ENCODE data around the gene DUSP7.
"Not testable (repeated sequence)": the region's sequence is repeated elsewhere in the genome, so short reads cannot be mapped to it uniquely, and the experiment has no call there.

DUSP7 gene

DNA sequence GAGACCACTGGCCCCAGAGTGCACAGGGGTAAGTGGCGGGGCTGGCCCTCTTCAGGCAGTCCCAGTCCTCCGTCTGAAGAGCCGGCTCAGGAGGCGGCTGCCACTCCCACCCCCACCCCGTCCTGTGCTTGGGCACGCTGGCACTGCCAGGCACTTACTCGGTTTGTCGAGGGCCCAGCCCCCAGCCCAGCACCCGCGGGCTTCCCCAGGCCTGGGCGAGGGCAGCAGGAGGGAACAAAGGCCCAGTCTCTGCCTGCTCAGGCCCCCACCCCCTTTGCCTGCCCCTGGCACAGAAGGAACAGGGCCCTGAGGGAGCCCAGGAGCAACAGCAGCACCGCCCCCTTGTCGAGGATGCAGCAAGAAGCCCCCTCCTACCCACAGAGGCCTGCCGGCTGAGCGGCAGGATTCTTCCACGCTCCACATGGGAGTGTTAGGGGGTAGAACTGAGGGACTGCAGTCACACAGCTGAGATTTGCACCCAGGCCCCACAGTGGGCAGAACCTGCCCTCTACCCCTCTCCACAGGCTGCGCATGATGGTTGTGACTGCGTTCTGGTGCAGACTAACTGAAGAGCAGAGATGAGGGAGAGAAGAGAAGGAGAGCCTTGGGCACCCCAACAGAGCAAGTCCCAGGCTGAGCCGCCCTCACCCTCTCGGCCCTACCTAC is 8.9 kb downstream of the DUSP7 start:
- DNase-seq (ENCODE audit: low spot score) = peak; percentile 42

- no peak for DNase-seq (ENCODE audit: low spot score)
Observed at GRCh38 chr3:52046902-52047239, 9.5 kb downstream of the DUSP7 start.

GRCh38 chr3:52046186-52046901 is 10.0 kb downstream of the DUSP7 start:
- DNase-seq (ENCODE audit: low spot score) = peak; percentile 99

DNA sequence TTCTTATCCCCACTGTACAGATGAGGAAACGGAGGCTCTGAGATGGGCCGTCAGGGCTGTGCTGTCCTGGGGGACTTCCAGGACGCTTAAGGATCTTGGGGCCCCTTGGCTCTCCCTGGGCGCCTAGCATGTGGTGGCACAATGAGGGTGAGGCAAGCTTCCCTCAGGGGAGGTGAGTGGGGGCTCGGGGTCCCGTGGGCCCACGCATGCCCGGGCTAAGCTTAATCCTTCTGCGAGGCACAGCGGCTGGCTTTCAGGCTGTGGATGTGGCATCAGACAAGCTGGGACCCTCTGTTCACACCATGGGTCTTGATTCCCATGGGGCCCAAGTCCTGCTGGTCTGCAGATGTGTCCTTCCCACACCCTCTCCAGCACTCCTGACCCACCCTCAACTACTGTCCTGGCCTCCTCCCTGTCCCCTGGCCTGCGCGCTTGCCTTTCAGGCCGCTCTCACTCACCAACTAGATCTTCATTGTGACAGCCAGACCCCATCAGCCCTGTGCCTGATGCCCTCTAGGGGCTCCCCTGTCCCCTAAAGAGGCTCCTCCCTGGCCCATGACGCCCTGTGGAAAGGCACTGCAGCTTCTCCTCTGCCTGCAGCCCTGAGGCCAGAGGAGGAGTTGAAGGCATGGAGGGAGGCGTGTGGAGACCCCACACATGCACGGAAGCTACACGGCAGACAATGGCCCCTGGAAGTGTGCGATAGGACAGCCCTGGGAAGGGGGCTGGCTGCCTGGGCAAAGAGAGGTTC is 11.3 kb downstream of the DUSP7 start:
- no peak for DNase-seq (ENCODE audit: low spot score)

- DNase-seq (ENCODE audit: low spot score) = no peak
Observed at GRCh38 chr3:52043750-52044149, 12.6 kb downstream of the DUSP7 start.

GRCh38 chr3:52043039-52043438 is 13.3 kb downstream of the DUSP7 start:
- DNase-seq (ENCODE audit: low spot score) = not testable (repeated sequence)

DNA sequence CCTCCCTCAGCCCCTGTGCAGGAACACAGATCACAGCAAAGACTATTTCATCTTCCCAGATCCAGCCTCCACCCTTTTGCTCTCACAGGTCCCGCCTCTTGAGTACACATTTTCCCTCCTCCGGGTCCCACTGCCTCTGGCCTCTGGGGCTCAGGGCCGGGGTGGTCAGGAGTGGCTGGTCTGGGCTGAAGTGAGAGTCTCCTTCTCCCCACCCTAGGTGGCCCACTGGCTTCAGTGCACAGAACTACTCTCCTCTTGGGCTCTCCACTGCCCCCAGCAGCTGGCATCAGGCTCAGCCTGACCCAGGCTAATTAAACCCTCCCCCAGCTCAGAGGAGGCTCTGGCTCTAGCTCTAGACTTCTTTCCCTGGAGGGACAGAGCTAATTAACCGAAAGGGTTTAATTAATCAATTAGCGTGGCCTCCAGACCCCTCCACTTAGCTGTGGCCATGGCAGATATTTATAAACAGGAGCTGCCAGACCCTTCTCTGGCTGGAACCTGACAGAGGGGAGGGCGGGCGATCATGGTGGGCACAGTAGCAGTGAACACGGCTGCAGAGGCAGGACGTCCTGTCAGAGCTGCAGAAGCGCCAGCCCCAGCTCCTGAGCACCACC is 15.1 kb downstream of the DUSP7 start:
- no peak for DNase-seq (ENCODE audit: low spot score)

- DNase-seq (ENCODE audit: low spot score) = no peak
Observed at GRCh38 chr3:52040600-52040999, 15.8 kb downstream of the DUSP7 start.

- no peak for DNase-seq (ENCODE audit: low spot score)
Observed at GRCh38 chr3:52039846-52040245, 16.5 kb downstream of the DUSP7 start.

DNA sequence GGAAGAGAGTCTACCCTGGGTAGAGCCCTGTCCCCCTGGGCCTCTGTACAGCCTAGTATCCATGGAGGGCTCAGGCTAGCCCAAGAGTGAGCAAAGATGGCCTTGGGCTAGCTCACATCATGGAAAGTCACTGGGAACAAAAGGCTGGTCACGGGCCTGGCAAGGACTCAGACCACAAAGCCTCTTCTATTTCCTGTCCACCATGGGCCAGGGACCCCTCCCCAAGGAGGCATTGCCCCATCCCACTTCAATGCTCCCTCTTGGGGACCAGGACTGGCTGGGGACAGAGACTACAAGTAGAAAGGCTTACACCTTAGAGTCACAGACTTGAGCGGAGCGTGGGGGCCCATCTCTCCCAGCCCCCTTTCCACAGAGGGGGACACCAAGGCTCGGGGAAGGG is 16.9 kb downstream of the DUSP7 start:
- DNase-seq (ENCODE audit: low spot score) = no peak

GRCh38 chr3:52038227-52038626 is 18.1 kb downstream of the DUSP7 start:
- DNase-seq (ENCODE audit: low spot score) = no peak

- no peak for DNase-seq (ENCODE audit: low spot score)
Observed at GRCh38 chr3:52037291-52037690, 19.1 kb downstream of the DUSP7 start.

- DNase-seq (ENCODE audit: low spot score) = no peak
Observed at GRCh38 chr3:52036829-52037228, 19.5 kb downstream of the DUSP7 start.

DNA sequence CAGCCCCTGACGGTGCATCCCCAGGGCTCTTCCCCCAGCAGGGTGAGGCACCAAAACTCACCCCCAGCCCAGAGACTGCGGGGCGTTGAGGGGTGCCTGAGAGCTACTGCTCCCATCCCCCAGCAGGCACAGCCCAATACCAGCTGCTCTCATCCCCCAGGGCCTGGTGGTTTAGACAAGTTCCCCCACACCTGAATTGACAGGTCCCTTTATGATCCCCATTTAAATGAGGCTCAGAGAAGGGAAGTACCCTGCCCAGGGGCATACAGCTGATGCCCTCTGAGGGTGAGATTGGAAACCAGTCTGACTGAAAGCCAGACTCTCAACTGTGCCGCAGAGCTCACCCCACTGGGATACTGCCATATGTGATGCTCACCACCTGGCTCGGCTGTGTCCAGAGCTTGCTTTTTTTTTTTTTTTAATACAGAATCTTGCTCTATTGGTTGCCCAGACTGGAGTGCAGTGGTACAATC is 20.1 kb downstream of the DUSP7 start:
- DNase-seq (ENCODE audit: low spot score) = no peak

GRCh38 chr3:52034651-52035050 is 21.7 kb downstream of the DUSP7 start:
- no peak for DNase-seq (ENCODE audit: low spot score)

GRCh38 chr3:52034212-52034611 is 22.2 kb downstream of the DUSP7 start:
- no peak for DNase-seq (ENCODE audit: low spot score)

GRCh38 chr3:52033748-52034147 is 22.6 kb downstream of the DUSP7 start:
- DNase-seq (ENCODE audit: low spot score) = not testable (repeated sequence)

DNA sequence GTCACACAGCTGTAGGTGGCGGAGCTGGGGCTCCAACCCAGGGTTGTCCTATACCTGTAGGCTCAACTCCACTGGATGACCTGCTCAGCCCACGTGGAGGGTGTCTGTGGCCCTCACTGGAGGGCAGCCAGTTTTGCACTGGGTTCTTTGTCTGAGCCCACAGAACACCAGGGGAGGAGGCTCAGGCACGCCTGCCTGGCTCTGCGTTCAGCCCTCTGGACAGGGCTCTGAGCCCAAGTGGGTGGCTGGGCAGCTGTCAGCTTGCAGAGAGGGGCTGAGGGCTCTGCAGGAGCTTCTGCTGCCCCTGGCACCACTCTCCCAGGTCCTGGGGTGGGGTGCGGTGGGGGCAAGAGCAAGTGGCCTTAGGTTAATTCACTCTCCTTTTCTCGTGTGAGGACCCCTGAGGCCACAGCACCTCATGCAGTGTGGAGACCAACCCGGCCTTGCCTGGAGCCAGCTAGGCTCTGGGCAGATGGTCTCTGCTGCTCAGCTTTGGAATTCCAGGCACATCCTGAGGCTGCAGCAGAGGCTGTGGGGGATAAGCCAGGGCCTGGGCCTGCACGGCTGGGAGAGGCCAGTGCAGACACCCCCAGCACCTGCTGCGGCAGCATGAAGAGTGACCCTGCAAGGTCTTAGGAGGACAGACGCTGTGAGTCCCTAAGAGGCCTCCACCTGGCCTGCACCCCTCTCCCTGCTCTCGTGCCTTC is 23.5 kb downstream of the DUSP7 start:
- no peak for DNase-seq (ENCODE audit: low spot score)

DNA sequence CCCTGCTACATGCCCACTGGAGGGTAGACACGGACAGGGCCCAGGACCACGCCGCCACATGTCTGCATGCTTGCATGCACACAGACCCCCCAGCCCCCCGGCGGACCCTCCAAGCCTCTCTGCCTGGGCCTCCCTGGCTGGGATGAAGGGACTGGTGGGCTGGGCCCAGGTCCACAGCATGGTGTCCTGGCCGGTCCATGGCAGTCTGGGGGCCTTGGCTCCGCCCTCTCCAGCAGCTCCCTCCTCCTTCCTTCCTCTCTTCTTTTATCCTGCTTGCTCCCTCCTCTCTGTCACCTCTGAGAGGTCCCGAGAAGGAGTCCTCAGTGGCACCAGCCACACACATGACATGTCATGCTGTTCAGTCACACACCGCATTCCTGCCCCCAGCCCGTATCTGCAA is 24.5 kb downstream of the DUSP7 start:
- no peak for DNase-seq (ENCODE audit: low spot score)

GRCh38 chr3:52030714-52031310 is 25.6 kb downstream of the DUSP7 start:
- DNase-seq (ENCODE audit: low spot score) = no peak

- DNase-seq (ENCODE audit: low spot score) = no peak
Observed at GRCh38 chr3:52029535-52029934, 26.8 kb downstream of the DUSP7 start.

- no peak for DNase-seq (ENCODE audit: low spot score)
Observed at GRCh38 chr3:52029053-52029452, 27.3 kb downstream of the DUSP7 start.
